Mesenteric fat pad (tissue), 1 donor: ENCODE results near the gene MACROD1. TPM values are rescaled to one million over a fixed set of nuclear protein-coding genes. Genes with fewer than 3 reads are reported as not detected.

Experiments
- DNase-seq: peaks from one replicate; pipeline ENCODE4 v3.0.0-alpha.2; 2020; ENCODE audit warnings: low spot score
- total RNA-seq: library from RNA; stranded (reverse); fragmentation: NEBNext Ultra II Directional; extraction: Animal tissue kit (Norgen Biotek cat#: 25700); gene quantifications from one replicate; pipeline ENCODE4 v1.2.1, GENCODE V29; 2021
- donor health status: DM: yes; HTN: yes; CAD: no.

Gene MACROD1
- total RNA-seq, 1 donor from 2014 or later = 19.5 TPM

GRCh38 chr11:64114231-64114630, 51.7 kb downstream of the MACROD1 start:
- no peak for DNase-seq

GRCh38 chr11:64113462-64113780, 52.5 kb downstream of the MACROD1 start:
- no peak for DNase-seq

- no peak for DNase-seq
Measured at GRCh38 chr11:64112771-64113461, 53.0 kb downstream of the MACROD1 start.

- no peak for DNase-seq
Measured at GRCh38 chr11:64110465-64111375, 55.2 kb downstream of the MACROD1 start.

- DNase-seq = no peak
Measured at GRCh38 chr11:64109332-64109731, 56.6 kb downstream of the MACROD1 start.

- DNase-seq = no peak
Measured at GRCh38 chr11:64107303-64107702, 58.6 kb downstream of the MACROD1 start.

- DNase-seq = no peak
Measured at GRCh38 chr11:64104632-64105031, 61.3 kb downstream of the MACROD1 start.

- DNase-seq = no peak
Measured at GRCh38 chr11:64103277-64103985, 62.5 kb downstream of the MACROD1 start.

- DNase-seq = no peak
Measured at GRCh38 chr11:64102005-64102738, 63.7 kb downstream of the MACROD1 start.

GRCh38 chr11:64101461-64101860, 64.5 kb downstream of the MACROD1 start:
- no peak for DNase-seq

GRCh38 chr11:64100782-64101353, 65.0 kb downstream of the MACROD1 start:
- DNase-seq = no peak

- no peak for DNase-seq
Measured at GRCh38 chr11:64100360-64100759, 65.6 kb downstream of the MACROD1 start.

- no peak for DNase-seq
Measured at GRCh38 chr11:64099436-64099835, 66.5 kb downstream of the MACROD1 start.

GRCh38 chr11:64098318-64098831, 67.5 kb downstream of the MACROD1 start:
- DNase-seq = no peak

GRCh38 chr11:64097468-64098317, 68.2 kb downstream of the MACROD1 start:
- no peak for DNase-seq

GRCh38 chr11:64096835-64097234, 69.1 kb downstream of the MACROD1 start:
- no peak for DNase-seq

- DNase-seq = no peak
Measured at GRCh38 chr11:64095949-64096348, 70.0 kb downstream of the MACROD1 start.

- no peak for DNase-seq
Measured at GRCh38 chr11:64095273-64095817, 70.6 kb downstream of the MACROD1 start.

- DNase-seq = no peak
Measured at GRCh38 chr11:64094463-64095260, 71.3 kb downstream of the MACROD1 start.
